HL-60 (cell line): ENCODE measurements around the gene LARP6.

ENCODE experiments used
- CTCF ChIP-seq: IDR thresholded peaks from one replicate; pipeline ENCODE4 v1.5.1; 2011; ENCODE audit warnings: low read length, control low read depth, inconsistent platforms; ENCODE audit not compliant: insufficient read depth
- GABPA ChIP-seq: IDR thresholded peaks from 2 replicates; pipeline ENCODE4 v1.6.1; 2012; ENCODE audit warnings: low read depth
- POLR2AphosphoS5 ChIP-seq: IDR thresholded peaks from 2 replicates; pipeline ENCODE4 v1.6.1; 2012; ENCODE audit warnings: low read depth
- REST ChIP-seq: IDR thresholded peaks from 2 replicates; pipeline ENCODE4 v1.6.1; 2012; ENCODE audit warnings: low read depth; ENCODE audit not compliant: insufficient replicate concordance
- SPI1 ChIP-seq: IDR thresholded peaks from 2 replicates; pipeline ENCODE4 v1.6.1; 2012; ENCODE audit warnings: low read depth, mild to moderate bottlenecking, borderline replicate concordance

- TF ChIP-seq CTCF (no peak), GABPA (no peak), POLR2AphosphoS5 (no peak), REST (no peak), SPI1 (no peak)
Measured at GRCh38 chr15:70810916-70811578, 42.9 kb downstream of the LARP6 start.
